Measurements from ENCODE around the gene SLC22A17.

Gene SLC22A17

DNA sequence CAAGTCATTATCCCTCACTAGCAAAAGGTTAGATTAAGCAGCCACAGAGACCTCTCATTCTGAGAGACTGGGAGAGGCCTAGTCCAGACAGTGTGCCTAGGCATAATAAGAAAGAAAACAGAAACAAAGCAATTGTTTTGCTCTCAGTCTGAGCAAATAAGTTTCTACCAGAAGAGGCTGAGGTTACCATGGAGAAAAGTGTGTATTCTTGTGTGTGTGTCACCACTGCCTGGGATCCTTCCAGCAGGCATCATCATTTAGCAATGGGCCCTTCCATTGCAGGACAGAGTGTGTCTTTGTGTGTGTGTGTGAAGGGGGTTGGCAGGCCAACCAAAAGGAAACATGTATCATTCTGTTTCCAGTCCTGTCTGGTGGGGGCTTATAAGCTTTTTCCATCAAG, 8.6 kb upstream of the SLC22A17 start:
- peak; percentile 21 for DNase-seq

DNA sequence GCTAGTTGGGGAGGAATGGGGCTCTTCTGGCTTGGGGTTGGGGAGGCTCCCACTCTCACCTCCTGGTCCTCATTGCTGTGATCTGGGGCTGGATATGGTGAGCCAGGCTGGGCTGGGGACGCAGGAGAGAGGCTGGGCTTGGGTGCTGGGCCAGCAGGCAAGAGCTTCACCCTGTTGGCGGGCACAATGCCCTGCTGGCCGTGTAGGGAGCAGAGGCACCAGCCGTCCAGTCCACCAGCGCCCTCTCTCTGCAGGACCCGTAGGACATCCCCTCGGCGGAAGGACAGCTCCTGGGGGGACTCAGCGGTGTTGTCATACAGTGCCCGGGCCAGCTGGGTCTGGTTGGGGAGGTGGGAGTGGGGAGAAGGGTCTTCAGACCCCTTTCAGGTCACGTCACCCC, 7.8 kb upstream of the SLC22A17 start:
- DNase-seq, result peak; percentile 34

DNA sequence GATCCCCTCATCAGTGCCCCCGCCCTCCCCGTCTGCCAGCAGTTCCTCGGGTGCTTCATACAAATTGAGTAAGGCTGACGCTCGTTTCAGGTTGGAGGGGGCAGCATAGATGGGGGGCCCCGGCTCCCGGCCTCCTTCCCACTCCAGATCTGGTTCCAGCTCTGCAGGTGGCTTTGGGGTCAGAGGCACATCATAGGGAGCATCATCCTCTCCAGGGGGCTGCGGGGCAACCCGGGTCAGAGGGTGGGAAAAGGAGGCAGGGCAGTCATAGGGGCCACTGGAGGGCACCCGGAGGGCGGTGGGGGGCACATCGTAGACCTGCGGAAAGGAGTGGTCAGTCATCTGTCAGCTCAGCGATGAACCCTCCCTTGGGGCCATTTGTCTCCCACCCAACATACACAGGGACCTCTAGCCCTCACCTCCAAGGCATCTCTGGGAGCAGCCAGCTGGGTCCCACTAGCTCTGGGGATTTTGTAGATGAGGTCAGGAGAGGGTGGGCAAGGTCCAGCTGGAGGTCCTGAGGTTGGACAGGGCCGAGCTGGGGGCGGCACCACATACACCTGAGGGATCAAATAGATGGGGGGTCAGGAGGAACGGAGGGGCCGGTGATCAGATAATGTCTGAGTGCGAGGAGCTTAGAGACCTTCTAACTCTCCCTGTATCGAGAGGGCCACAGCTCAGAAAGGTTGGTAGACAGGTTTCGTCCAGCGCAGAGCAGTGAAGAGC, 7.2 kb upstream of the SLC22A17 start:
- DNase-seq, result peak; percentile 41

DNA sequence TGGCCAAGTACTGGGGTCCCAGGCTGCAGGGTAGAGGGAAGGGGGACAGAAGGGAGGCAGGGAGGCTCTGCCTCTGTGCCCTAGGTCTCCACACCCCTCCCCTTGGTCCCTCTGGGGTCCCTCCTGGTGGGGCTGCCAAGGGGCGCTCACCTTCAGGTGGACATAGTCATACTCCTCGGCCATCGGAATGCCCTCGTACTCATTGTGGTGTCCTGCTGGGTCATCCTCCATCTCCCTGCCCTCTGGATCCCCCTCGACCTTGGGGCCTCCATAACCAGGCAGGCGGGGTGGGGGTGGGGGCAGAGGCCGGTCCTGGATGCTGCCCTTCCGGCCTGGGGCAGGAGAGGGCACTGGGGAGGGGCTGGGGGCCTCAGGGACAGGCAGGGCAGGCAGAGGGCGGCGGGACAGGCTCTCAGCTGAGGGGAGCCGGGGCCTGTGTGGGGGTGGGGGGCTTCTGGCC, 6.5 kb upstream of the SLC22A17 start:
- DNase-seq, result peak; percentile 42

- DNase-seq, result peak; percentile 43
These were observed 6.0 kb upstream of the SLC22A17 start for GRCh38 chr14:23358553-23359166.

- DNase-seq, result peak; percentile 3
These were observed 5.4 kb upstream of the SLC22A17 start for GRCh38 chr14:23358042-23358441.

DNA sequence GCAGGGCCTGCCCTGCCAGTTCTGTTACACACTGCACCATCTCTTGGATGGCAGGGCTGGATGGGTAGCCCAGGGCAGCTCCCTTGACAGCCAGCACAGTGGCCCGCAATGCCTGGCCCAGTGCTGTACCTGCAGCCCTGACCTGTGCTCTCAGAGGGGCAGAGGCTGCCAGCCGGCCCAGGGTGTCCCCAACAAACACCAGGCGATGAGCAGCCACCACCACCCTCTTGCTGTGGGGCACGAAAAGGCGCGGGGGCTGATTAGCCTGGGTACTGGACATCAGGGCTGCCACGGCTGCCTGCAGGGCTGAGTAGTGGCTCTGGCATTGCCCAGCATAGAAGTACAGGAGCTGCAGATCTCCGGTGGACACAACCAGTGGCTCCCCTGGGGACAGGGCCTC, 4.6 kb upstream of the SLC22A17 start:
- peak; percentile 41 for DNase-seq

DNA sequence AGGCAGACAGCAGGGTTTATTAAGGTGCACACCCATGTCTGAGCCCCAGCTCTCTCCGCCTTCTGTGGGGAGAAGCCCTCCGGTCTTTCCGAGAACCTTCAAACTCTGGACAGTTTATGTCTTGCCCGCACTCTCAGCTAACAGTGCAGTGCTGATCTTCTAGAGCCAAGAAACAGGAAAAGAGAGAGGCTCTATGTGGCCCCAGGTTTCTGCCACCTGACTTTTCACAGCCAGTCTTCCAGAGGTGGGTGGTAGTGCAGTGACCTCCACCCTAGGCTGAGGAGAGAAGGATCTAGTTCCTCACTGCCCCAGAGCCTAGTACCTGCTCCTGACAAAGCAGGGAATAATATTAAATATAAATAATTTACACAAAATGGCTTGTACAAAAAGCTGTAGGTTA, 4.0 kb upstream of the SLC22A17 start:
- no peak for DNase-seq

DNA sequence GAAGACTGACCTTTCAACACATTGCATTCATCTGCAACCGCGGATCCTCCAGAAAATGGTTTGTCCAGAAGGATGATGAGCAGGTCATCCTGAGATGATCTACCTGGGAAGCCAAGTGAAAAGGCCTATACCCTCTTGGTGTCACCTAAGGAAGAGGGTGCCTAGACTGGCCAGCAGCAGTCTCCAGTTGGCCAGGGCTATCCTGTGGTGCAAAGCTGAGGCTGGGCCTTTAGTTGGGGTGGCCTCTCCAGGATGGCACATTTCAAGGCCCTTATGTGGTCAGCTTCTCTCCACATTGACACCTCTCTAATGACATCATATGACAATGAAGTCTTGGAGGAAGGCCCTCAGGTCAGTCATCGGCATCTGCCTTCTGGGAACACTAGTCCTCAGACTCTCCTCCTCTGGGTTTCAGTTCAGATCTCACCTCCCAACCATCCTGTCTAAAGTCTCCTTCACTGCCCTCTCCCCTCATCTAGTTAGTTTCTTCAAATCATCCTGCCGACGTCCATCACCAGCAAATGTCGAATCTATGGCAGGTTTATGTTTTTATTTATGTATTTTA, 3.3 kb upstream of the SLC22A17 start:
- no peak for DNase-seq

DNA sequence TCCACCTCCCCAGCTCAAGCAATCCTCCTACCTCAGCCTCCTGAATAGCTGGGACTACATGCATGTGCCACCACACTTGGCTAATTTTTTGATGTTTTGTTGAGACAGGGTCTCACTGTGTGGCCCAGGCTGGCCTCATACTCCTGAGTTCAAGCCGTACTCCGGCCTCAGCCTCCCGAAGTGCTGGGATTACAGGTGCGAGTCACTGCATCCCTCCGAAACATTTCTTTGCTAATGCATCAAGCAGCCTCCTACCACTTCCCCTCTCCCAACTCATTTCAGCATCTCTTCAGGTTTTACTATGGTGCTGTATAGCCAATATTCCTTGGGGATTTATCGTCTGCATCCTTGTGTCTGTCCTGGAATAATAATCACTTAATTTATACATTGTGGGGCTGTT, 2.3 kb upstream of the SLC22A17 start:
- DNase-seq, result no peak

DNA sequence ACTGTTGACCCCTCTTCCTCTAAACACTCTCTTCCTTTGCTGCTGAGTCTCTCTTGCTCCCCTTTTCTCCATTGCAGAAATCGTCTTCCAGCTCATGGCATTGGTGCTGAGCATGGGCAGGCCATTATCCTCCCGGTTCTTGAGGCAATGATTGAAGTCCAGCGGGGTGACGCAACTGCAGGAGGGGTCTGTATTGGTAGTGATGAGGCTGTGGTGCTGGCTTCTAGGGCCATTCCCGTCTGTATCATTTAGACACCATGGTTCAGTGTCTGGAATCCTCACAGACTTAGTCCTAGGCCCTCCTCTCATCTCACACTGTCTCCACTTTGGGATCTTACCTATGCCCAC, 720 bp upstream of the SLC22A17 start:
- no peak for DNase-seq

DNA sequence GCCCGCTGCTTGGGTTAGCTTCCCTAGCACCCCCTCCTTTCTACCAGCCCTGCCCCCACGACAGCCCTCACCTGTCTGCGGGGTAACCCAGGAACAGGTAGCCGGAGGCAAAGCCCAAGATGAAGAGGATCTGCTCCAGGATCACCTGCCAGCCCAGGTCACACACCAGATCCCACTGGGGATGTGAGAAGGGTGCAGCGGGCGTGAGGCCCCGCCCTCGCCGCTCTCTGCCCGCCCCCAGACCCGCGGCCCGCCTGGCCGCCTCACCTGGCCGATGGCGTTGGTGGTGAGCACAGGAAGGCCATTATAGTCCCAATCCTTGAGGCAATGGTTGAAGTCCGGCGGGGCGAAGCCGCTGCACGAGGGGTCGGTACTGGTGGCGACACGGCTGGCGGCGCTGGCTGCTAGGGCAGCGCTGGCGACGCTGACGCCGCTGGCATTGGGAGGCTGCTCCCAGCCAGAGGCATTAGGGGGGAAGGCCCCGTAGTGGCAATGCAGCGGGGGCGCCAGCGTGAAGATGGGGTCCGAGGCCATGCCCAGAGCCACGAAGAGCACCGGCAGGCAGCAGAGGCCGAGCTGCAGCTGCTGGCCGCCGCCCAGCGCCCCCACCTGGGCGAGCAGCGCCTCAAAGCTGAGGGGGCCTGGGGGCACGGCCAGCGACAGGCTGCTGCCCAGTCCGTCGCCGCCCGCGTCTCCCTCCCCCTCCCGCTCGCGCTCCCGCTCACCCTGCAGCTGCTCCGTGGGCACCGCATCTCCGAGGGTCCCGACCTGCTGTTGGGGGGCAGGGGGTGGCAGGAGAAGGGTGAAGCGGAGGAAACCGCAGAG, 794 bp downstream of the SLC22A17 start:
- peak; percentile 45 for DNase-seq

DNA sequence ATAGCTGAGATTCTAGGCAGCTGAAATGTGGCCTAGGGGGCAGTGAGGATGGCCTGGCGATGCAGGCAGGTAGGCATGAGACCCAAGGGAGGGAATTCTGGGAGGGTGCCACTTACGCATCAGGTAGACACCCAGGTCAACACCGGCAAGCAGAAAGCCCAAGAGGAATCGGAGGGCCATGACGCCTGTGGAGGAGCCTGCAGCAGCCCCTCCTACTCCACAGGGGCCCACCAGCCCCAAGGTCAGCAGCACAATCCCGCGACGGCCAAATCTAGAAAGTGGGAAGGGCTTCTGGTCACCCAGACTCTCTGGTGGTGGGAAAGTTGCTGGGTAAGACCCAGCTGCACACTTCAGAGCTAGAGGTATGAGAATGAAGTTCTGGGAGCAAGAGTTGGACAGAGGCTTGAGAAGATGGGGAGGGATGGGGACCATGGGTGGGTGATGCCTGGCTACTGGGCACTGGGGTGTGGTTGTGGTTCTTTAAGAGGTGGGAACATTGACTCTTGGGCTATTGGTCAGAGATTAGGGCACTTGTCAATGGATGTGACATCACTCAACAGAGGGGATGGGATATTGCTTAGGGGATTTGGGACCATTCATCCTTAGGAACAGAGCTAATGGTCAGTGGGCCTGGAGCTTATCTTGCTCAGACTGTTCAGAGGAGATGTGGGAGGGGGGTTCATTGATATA, 3.4 kb downstream of the SLC22A17 start:
- peak; percentile 26 for DNase-seq

- DNase-seq, result peak; percentile 36
These were observed 4.4 kb downstream of the SLC22A17 start for GRCh38 chr14:23348297-23348655.

DNA sequence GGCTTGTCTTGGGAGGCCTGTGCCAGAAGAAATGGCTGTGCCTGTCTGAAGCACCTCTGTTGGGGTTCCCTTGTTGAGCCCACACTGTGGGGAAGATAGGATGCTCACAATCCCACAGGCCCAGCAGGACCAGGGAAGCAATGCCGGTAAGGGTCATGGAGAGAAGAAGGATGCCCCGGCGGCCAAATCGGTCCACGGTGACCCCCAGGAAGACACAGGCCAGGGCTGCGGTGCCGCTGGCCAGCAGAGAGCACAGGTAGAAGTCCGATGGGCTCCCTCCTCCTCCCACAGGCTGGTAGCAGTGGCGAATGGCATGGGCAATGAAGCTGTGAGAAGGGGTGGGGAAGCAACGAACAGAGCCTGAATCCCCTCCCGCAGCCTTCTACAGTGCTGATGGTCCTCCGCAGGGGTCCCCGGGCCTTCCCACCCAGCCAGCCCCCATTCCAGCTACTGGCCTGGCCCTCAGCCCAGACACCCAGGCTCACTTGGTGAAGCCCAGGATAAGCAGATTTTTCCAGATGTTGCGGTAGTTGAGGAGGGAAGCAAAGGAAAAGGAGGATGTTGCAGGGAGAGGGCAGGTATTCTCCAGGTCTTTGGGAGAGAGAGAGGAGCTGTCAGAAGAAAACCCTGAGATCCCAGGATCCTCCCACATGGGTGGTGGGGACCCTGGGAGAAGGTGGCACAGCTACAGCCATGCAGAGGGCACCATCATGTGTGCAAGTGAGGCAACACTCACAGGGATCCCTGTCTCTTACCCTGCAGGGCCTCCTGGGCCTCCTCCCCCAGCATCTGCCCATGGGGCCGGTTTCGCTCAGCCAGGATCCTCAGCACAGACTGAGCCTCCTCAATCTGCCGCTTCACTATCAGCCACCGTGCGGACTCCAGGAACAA, 5.0 kb downstream of the SLC22A17 start:
- peak; percentile 44 for DNase-seq

DNA sequence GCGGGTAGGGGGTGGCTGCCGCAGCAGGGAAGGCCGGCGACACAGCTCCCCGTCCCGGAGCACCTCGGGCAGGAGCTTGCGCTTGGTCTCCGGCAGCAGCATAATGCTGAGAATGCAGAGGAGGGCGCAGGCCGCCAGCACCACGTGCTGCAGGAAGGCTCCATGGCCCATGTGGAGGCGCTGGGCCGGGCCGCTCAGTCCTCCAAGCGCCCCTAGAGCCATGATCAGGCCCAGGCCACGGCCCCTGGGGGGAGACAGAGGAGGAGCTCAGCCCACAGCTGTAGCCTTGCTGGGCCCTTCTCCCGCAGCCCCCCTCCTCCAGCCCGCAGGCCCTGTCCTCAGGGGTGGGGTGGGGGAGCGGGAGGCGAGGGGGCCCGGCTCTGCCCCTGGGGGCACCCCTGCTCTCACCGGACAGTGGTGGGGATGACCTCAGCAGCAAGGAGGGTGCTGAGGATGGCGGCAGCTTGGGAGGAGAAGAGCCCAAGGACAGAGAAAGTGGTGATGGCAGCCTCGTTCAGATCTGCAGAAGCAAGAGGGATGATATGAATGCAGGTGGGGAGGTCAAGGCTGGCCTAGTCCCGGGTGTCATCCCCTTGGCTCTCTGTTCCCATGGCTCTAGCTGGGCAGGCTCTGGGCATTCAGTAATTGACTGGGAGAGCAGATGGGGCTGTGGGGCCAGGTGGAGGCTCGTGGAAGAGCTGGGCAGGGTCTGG, 5.8 kb downstream of the SLC22A17 start:
- peak; percentile 43 for DNase-seq

DNA sequence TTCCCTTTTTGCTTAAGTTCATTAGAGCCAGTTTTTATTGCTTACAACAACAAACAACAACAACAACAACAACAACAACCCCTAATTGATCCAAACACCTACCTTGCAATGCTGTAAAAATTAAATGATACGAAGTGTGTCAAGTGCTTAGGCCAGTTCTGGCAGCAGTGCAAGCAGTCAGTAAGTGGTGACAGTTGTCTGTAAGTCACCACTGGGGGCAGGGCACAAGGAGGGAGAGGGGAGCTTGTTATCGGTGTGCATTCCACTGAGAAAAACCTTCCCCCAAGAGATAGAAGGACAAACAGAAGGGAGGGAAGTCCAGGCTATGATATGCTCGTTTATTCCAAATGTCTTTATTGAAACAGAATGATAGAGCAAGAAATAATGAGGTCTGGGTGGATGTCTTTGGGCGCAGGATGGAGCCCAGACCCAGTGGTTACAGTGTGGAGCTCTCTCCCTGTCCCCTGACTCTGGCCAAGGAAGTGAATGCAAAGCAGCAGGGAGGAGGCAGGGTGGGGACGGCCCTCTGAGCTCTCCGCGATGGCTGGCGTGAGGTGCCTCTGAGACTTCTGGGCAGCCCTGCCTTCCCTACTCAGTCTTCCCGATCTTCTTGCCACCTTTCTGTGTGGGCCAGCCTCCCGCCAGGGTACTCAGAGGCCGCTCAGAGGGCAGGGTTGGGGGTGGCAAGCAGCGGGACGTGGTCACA, 6.5 kb downstream of the SLC22A17 start:
- peak; percentile 2 for DNase-seq

GRCh38 chr14:23344481-23344880, 8.2 kb downstream of the SLC22A17 start:
- peak; percentile 7 for DNase-seq

- DNase-seq, result no peak
These were observed 13.0 kb downstream of the SLC22A17 start for GRCh38 chr14:23339506-23340268.

- DNase-seq, result no peak
These were observed 17.1 kb downstream of the SLC22A17 start for GRCh38 chr14:23335623-23336022.

All from right forelimb (tissue), 1 donor.